ENCODE measurements around the gene HHIPL1. TPM values are rescaled to one million over a fixed set of nuclear protein-coding genes. Genes with fewer than 3 reads are reported as not detected.

The HHIPL1 gene
- total and polyA plus RNA-seq, 2 experiments from 2014 or later: 0.83 to 1.4 TPM

DNA sequence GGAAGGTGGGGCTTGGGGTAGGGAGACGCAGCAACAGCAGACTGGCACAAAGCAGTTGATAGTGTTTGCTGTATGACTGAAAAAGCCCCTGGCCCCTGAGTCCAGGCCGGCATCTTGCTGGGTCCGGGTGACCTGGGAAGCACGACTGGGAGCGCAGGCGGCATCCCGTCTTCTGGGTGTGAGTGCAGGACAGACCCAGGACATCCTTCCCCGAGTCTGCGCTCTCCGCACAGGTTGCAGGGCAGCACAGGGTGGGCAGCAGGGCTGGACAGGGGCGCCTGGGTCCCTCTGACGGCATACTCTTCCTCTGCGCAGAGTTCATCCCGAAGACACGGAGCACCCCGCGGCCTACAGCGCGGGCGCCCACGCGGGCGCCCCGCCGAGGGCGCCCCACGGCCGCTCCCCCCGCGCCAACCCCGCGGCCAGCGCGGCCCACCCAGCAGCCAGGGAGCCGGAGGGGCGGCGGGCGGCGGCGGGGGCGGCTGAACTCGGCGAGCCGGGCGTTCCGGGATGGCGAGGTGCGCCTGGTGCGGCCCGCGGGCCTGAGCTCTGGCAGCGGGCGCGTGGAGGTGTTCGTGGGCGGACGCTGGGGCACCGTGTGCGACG is 29.9 kb downstream of the HHIPL1 start:
- H3K79me2 ChIP-seq: no peaks in the 10 kb centered on the region
- H3K4me2 ChIP-seq: no peak overlapping the region
- H4K20me1 ChIP-seq (ENCODE audit: insufficient read depth, poor library complexity, severe bottlenecking): no peaks in the 10 kb centered on the region
- peaks cover 24% of the 10 kb centered on the region for H3K4me1 ChIP-seq (ENCODE audit: insufficient read depth)
- no peaks in the 10 kb centered on the region for H3K27me3 ChIP-seq
- H3K9me3 ChIP-seq (ENCODE audit: low read depth): no peaks in the 10 kb centered on the region
- no peaks in the 10 kb centered on the region for H3K36me3 ChIP-seq (replicated peaks; ENCODE audit: insufficient read depth, low read depth)
- TF ChIP-seq, protein P1, sequence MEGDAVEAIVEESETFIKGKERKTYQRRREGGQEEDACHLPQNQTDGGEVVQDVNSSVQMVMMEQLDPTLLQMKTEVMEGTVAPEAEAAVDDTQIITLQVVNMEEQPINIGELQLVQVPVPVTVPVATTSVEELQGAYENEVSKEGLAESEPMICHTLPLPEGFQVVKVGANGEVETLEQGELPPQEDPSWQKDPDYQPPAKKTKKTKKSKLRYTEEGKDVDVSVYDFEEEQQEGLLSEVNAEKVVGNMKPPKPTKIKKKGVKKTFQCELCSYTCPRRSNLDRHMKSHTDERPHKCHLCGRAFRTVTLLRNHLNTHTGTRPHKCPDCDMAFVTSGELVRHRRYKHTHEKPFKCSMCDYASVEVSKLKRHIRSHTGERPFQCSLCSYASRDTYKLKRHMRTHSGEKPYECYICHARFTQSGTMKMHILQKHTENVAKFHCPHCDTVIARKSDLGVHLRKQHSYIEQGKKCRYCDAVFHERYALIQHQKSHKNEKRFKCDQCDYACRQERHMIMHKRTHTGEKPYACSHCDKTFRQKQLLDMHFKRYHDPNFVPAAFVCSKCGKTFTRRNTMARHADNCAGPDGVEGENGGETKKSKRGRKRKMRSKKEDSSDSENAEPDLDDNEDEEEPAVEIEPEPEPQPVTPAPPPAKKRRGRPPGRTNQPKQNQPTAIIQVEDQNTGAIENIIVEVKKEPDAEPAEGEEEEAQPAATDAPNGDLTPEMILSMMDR (IDR thresholded peaks at IDR 0.05; ENCODE audit: poor library complexity): no peak
- TF ChIP-seq EZH2 (IDR thresholded peaks at IDR 0.05; ENCODE audit: borderline replicate concordance) (no peak), EZH2phosphoT487 (IDR thresholded peaks at IDR 0.05; ENCODE audit: low read depth, severe bottlenecking, unreplicated experiment) (no peak)
- no peak overlapping the region for H3K4me3 ChIP-seq
- 98% methylated on average over 48 of the region's 60 CpGs for WGBS (ENCODE audit: low lambda C conversion rate, missing lambda C conversion rate)
- no peaks in the 10 kb centered on the region for H3K9me2 ChIP-seq (replicated peaks; ENCODE audit: insufficient read depth)
- no peak overlapping the region for H2AFZ ChIP-seq
- no peak overlapping the region for H3K27ac ChIP-seq
- no peak for DNase-seq (ENCODE audit: low spot score)

DNA sequence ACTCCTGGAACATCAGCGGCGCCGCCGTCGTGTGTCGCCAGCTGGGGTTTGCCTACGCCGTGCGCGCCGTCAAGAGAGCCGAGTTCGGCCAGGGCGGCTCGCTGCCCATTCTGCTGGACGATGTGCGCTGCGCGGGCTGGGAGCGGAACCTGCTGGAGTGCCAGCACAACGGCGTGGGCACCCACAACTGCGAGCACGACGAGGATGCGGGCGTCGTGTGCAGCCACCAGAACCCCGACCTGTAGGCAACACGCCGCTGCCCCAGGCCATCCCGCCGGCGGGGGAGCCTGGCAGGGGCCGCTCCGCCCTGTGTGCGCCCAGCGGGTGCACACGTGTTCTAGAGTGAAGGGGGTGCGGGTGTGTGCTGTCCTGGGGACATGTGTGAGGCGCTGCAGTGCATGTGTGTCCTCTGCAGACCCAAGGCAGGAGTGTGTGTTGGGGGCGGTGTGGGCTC is 30.5 kb downstream of the HHIPL1 start:
- Histone ChIP-seq H2AFZ (no peak overlapping the region), H3K27me3 (no peaks in the 10 kb centered on the region), H4K20me1 (ENCODE audit: insufficient read depth, poor library complexity, severe bottlenecking) (no peaks in the 10 kb centered on the region), H3K79me2 (no peaks in the 10 kb centered on the region), H3K4me1 (ENCODE audit: insufficient read depth) (peaks cover 24% of the 10 kb centered on the region), H3K4me2 (no peak overlapping the region), H3K4me3 (no peak overlapping the region), H3K9me3 (ENCODE audit: low read depth) (no peaks in the 10 kb centered on the region), H3K27ac (no peak overlapping the region), H3K9me2 (replicated peaks; ENCODE audit: insufficient read depth) (no peaks in the 10 kb centered on the region), H3K36me3 (replicated peaks; ENCODE audit: insufficient read depth, low read depth) (no peaks in the 10 kb centered on the region)
- DNase-seq (ENCODE audit: low spot score): no peak
- TF ChIP-seq, protein P1 (IDR thresholded peaks at IDR 0.05; ENCODE audit: poor library complexity): no peak
- no peak for TF ChIP-seq EZH2 (IDR thresholded peaks at IDR 0.05; ENCODE audit: borderline replicate concordance)
- no peak for TF ChIP-seq EZH2phosphoT487 (IDR thresholded peaks at IDR 0.05; ENCODE audit: low read depth, severe bottlenecking, unreplicated experiment)
- WGBS (ENCODE audit: low lambda C conversion rate, missing lambda C conversion rate): 98% methylated on average over 20 of the region's 42 CpGs

DNA sequence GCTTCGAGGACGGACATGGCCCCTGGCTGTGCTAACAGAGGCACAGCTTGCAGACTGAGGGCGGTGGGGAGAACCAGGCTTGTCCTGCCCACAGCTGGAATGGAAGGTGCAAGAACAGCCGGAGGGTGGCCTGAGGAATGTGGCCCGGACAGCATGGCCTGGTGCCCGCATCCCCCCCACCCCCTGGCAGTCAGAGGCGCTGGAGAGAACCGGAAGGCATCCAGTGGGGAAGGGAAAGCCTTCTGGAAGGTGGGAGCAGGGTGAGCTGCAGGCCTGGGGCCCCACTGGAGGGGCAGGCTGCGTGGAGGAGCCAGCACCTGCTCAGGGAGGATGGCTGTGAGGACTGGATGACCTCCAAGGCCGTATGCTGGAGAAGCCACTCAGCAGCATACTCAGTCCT is 31.0 kb downstream of the HHIPL1 start:
- no peaks in the 10 kb centered on the region for H3K27me3 ChIP-seq
- TF ChIP-seq EZH2 (IDR thresholded peaks at IDR 0.05; ENCODE audit: borderline replicate concordance) (no peak), EZH2phosphoT487 (IDR thresholded peaks at IDR 0.05; ENCODE audit: low read depth, severe bottlenecking, unreplicated experiment) (no peak)
- H3K27ac ChIP-seq: no peak overlapping the region
- no peak for DNase-seq (ENCODE audit: low spot score)
- H3K4me3 ChIP-seq: no peak overlapping the region
- 78% methylated on average over 10 of the region's 10 CpGs for WGBS (ENCODE audit: low lambda C conversion rate, missing lambda C conversion rate)
- H3K79me2 ChIP-seq: no peaks in the 10 kb centered on the region
- H2AFZ ChIP-seq: no peak overlapping the region
- H3K9me3 ChIP-seq (ENCODE audit: low read depth): no peaks in the 10 kb centered on the region
- H4K20me1 ChIP-seq (ENCODE audit: insufficient read depth, poor library complexity, severe bottlenecking): no peaks in the 10 kb centered on the region
- H3K4me1 ChIP-seq (ENCODE audit: insufficient read depth): peaks cover 21% of the 10 kb centered on the region
- no peaks in the 10 kb centered on the region for H3K9me2 ChIP-seq (replicated peaks; ENCODE audit: insufficient read depth)
- no peaks in the 10 kb centered on the region for H3K36me3 ChIP-seq (replicated peaks; ENCODE audit: insufficient read depth, low read depth)
- H3K4me2 ChIP-seq: no peak overlapping the region

DNA sequence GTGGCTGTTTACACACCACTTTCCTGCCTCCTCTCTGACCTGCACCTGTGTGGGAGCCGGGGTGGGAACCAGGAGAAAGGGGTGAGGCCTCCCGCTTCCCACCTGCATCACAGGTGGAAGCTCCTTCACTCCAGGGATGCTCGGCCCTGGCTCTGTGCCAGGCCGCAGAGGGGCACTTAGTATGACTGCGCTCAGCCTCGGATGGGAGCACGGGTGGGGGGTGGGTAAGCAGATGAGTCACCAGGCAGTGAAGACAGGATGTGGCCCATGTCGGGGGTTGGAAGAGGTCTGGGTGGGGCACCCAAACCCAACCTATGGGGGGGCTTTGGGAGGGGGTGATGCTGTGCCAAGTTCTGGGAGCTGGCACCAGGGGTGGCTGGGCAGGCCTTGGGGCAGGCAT is 31.7 kb downstream of the HHIPL1 start:
- no peak overlapping the region for H3K4me2 ChIP-seq
- H3K27ac ChIP-seq: peak overlapping the region; percentile 48
- H3K4me3 ChIP-seq: no peak overlapping the region
- H3K79me2 ChIP-seq: no peaks in the 10 kb centered on the region
- H3K9me2 ChIP-seq (replicated peaks; ENCODE audit: insufficient read depth): no peaks in the 10 kb centered on the region
- no peaks in the 10 kb centered on the region for H4K20me1 ChIP-seq (ENCODE audit: insufficient read depth, poor library complexity, severe bottlenecking)
- H3K36me3 ChIP-seq (replicated peaks; ENCODE audit: insufficient read depth, low read depth): no peaks in the 10 kb centered on the region
- H3K4me1 ChIP-seq (ENCODE audit: insufficient read depth): peaks cover 14% of the 10 kb centered on the region
- H3K9me3 ChIP-seq (ENCODE audit: low read depth): no peaks in the 10 kb centered on the region
- no peak for DNase-seq (ENCODE audit: low spot score)
- TF ChIP-seq EZH2 (IDR thresholded peaks at IDR 0.05; ENCODE audit: borderline replicate concordance) (no peak), EZH2phosphoT487 (IDR thresholded peaks at IDR 0.05; ENCODE audit: low read depth, severe bottlenecking, unreplicated experiment) (no peak)
- TF ChIP-seq, protein P1 (IDR thresholded peaks at IDR 0.05; ENCODE audit: poor library complexity): no peak
- 81% methylated on average over 8 of the region's 8 CpGs for WGBS (ENCODE audit: low lambda C conversion rate, missing lambda C conversion rate)
- H3K27me3 ChIP-seq: no peaks in the 10 kb centered on the region
- no peak overlapping the region for H2AFZ ChIP-seq
